H1 (cell line): ENCODE data around the gene COL12A1. TPM values are rescaled to one million over a fixed set of nuclear protein-coding genes. Genes with fewer than 3 reads are reported as not detected.
A peak's percentile ranks its signal among the peaks of the same experiment; 100 is the strongest.

Experiments
- CTCF ChIA-PET: fragments of 300-600 bp; sonication (Branson Sonifier 250); formaldehyde crosslinking; loops from one replicate; lab custom pipeline; 2021; ENCODE audit not compliant: partially characterized antibody; lab: Charles Lee
- POLR2A ChIA-PET: fragments of 300-600 bp; sonication (Branson Sonifier 250); formaldehyde crosslinking; loops from one replicate; lab custom pipeline; 2021; ENCODE audit warnings: inconsistent platforms; ENCODE audit not compliant: partially characterized antibody; lab: Charles Lee
- DNase-seq, 2 experiments: peaks; one replicate each; pipeline versions ENCODE4 v3.0.0 to v3.0.0-alpha.2; 2010 to 2022; ENCODE audit warnings: low spot score in 2 of 2, low read depth in 1 of 2, mixed read lengths in 1 of 2
- FAIRE-seq: peaks from 2 replicates; lab custom pipeline; 2011; peaks lifted over from hg19 to GRCh38; lab: Jason Lieb, UNC
- H2AFZ ChIP-seq: 2 replicates; pipeline ENCODE4 v1.8.1; 2012; ENCODE audit warnings: low read length, inconsistent platforms
- H2AK5ac ChIP-seq: 2 replicates; pipeline ENCODE4 v1.6.1; 2013; ENCODE audit warnings: low read depth, low read length
- H2BK120ac ChIP-seq: replicated peaks from 2 replicates; pipeline ENCODE3; 2013; ENCODE audit warnings: low read depth, low read length, inconsistent platforms
- H2BK12ac ChIP-seq: 2 replicates; pipeline ENCODE4 v1.6.1; 2013; ENCODE audit warnings: low read depth, low read length
- H2BK15ac ChIP-seq: 2 replicates; pipeline ENCODE4 v1.6.1; 2013; ENCODE audit warnings: low read length
- H2BK20ac ChIP-seq: 2 replicates; pipeline ENCODE4 v1.6.1; 2013; ENCODE audit warnings: low read length
- H2BK5ac ChIP-seq: 2 replicates; pipeline ENCODE4 v1.6.1; 2013; ENCODE audit warnings: low read depth, low read length
- H3K14ac ChIP-seq: 2 replicates; pipeline ENCODE4 v1.6.1; 2013; ENCODE audit warnings: inconsistent platforms; ENCODE audit not compliant: insufficient read length
- H3K18ac ChIP-seq: 2 replicates; pipeline ENCODE4 v1.6.1; 2013; ENCODE audit warnings: low read length; ENCODE audit errors: extremely low read depth
- H3K23ac ChIP-seq: 2 replicates; pipeline ENCODE4 v1.6.1; 2013; ENCODE audit warnings: inconsistent platforms; ENCODE audit not compliant: insufficient read length
- H3K23me2 ChIP-seq: 2 replicates; pipeline ENCODE4 v1.6.1; 2013; ENCODE audit warnings: low read depth, low read length
- H3K27ac ChIP-seq: 2 replicates; pipeline ENCODE4 v1.6.1; 2011; ENCODE audit warnings: low read depth, low read length, inconsistent platforms
- H3K27me3 ChIP-seq, 4 experiments: replicated peaks in 1 of 4; 1 replicate in 1 of 4; 2 replicates in 3 of 4; pipeline versions ENCODE4 v1.6.1 to v1.8.1; 2011 to 2013; ENCODE audit warnings: low read length in 3 of 4, mild to moderate bottlenecking in 3 of 4, inconsistent platforms in 2 of 4, mixed read lengths in 2 of 4, moderate library complexity in 1 of 4; ENCODE audit not compliant: control insufficient read depth in 3 of 4, insufficient read depth in 3 of 4; ENCODE audit errors: extremely low read depth in 1 of 4
- H3K36me3 ChIP-seq, 4 experiments: 2 replicates each; pipeline versions ENCODE4 v1.6.1 to v1.8.1; 2011 to 2013; ENCODE audit warnings: mild to moderate bottlenecking in 4 of 4, low read length in 3 of 4, moderate library complexity in 2 of 4, control low read depth in 1 of 4, inconsistent platforms in 1 of 4; ENCODE audit not compliant: insufficient read depth in 4 of 4, control insufficient read depth in 2 of 4
- H3K4ac ChIP-seq: replicated peaks from 2 replicates; pipeline ENCODE3; 2013; ENCODE audit warnings: low read length, low read depth, mixed read lengths, inconsistent platforms; ENCODE audit not compliant: insufficient read length
- H3K4me1 ChIP-seq, 4 experiments: replicated peaks in 1 of 4; 1 replicate in 1 of 4; 2 replicates in 3 of 4; pipeline versions ENCODE4 v1.6.1 to v1.8.1; 2011 to 2013; ENCODE audit warnings: low read length in 3 of 4, inconsistent platforms in 2 of 4, mixed read lengths in 1 of 4; ENCODE audit not compliant: insufficient read depth in 4 of 4, control insufficient read depth in 3 of 4
- H3K4me2 ChIP-seq, 2 experiments: 2 replicates each; pipeline versions ENCODE4 v1.6.1 to v1.8.1; 2011 to 2013; ENCODE audit warnings: low read depth in 2 of 2, low read length in 2 of 2, control low read depth in 1 of 2, inconsistent platforms in 1 of 2, mild to moderate bottlenecking in 1 of 2; ENCODE audit not compliant: insufficient read depth in 1 of 2
- H3K4me3 ChIP-seq, 4 experiments: fragments of 200-600, 300-600 bp in 1 of 4; sonication (generic), shearing (Covaris generic), sonication (Bioruptor Twin) in 1 of 4; 2 replicates each; pipeline versions ENCODE4 v1.5.1 to v1.8.1; 2011 to 2016; ENCODE audit warnings: low read length in 4 of 4, low read depth in 3 of 4, control low read depth in 2 of 4, inconsistent platforms in 2 of 4, mild to moderate bottlenecking in 2 of 4, mixed read lengths in 1 of 4, moderate library complexity in 1 of 4; ENCODE audit not compliant: insufficient read depth in 2 of 4; ENCODE audit errors: extremely low read depth in 1 of 4
- H3K56ac ChIP-seq: replicated peaks from 2 replicates; pipeline ENCODE3; 2013; ENCODE audit warnings: low read depth, mild to moderate bottlenecking, mixed read lengths, low read length, inconsistent platforms; ENCODE audit not compliant: insufficient read length
- H3K79me1 ChIP-seq: 2 replicates; pipeline ENCODE4 v1.6.1; 2013; ENCODE audit warnings: low read depth, low read length, control low read depth
- H3K79me2 ChIP-seq, 2 experiments: 2 replicates each; pipeline versions ENCODE4 v1.6.1 to v1.8.1; 2012 to 2013; ENCODE audit warnings: low read length in 2 of 2, mild to moderate bottlenecking in 2 of 2, inconsistent platforms in 1 of 2; ENCODE audit not compliant: insufficient read depth in 2 of 2, control insufficient read depth in 1 of 2
- H3K9ac ChIP-seq, 4 experiments: replicated peaks in 1 of 4; 1 replicate in 1 of 4; 2 replicates in 3 of 4; pipeline versions ENCODE4 v1.6.1 to v1.8.1; 2011 to 2013; ENCODE audit warnings: low read depth in 3 of 4, low read length in 3 of 4, control low read depth in 2 of 4, mild to moderate bottlenecking in 2 of 4, moderate library complexity in 2 of 4, inconsistent platforms in 1 of 4; ENCODE audit errors: extremely low read depth in 1 of 4
- H3K9me3 ChIP-seq, 2 experiments: 2 replicates each; pipeline versions ENCODE4 v1.6.1 to v1.8.1; 2012 to 2013; ENCODE audit warnings: mild to moderate bottlenecking in 2 of 2, moderate library complexity in 2 of 2, control low read depth in 1 of 2, inconsistent platforms in 1 of 2, low read depth in 1 of 2, low read length in 1 of 2, mixed read lengths in 1 of 2; ENCODE audit not compliant: insufficient read depth in 2 of 2
- H4K20me1 ChIP-seq, 2 experiments: replicated peaks in 1 of 2; 2 replicates each; pipeline versions ENCODE3 to v1.8.1; 2011 to 2013; ENCODE audit warnings: inconsistent platforms in 2 of 2, low read length in 2 of 2, mild to moderate bottlenecking in 1 of 2; ENCODE audit not compliant: insufficient read depth in 2 of 2, control insufficient read depth in 1 of 2
- H4K5ac ChIP-seq: 2 replicates; pipeline ENCODE4 v1.6.1; 2013; ENCODE audit warnings: low read length, low read depth, mixed read lengths, inconsistent platforms; ENCODE audit not compliant: insufficient read length
- H4K8ac ChIP-seq: 2 replicates; pipeline ENCODE4 v1.8.0; 2013; ENCODE audit warnings: mild to moderate bottlenecking, moderate library complexity, low read length, inconsistent platforms; ENCODE audit not compliant: insufficient read depth; ENCODE audit errors: extremely low read depth
- H4K91ac ChIP-seq: replicated peaks from 2 replicates; pipeline ENCODE3; 2013; ENCODE audit warnings: low read length, mixed read lengths, inconsistent platforms; ENCODE audit not compliant: insufficient read length
- ASH2L ChIP-seq: fragments of 200-600, 300-600 bp; sonication (generic); IDR thresholded peaks from one replicate; pipeline ENCODE4 v1.7.1; 2017; ENCODE audit warnings: low read length
- CHD1 ChIP-seq: IDR thresholded peaks from 2 replicates; pipeline ENCODE4 v1.6.1; 2012; ENCODE audit warnings: low read depth, low read length, improper control_type of control experiment
- EZH2 ChIP-seq: fragments of 200-600 bp; sonication (generic); IDR thresholded peaks from 2 replicates; pipeline ENCODE4 v1.7.1; 2012; ENCODE audit warnings: low read depth, mild to moderate bottlenecking, moderate library complexity, low read length, inconsistent platforms; ENCODE audit not compliant: severe bottlenecking
- HDAC2 ChIP-seq, 2 experiments: fragments of 300-600 bp in 1 of 2; sonication (generic) in 1 of 2; IDR thresholded peaks; 2 replicates each; pipeline ENCODE4 v1.6.1; 2011 to 2012; ENCODE audit warnings: low read depth in 2 of 2, low read length in 2 of 2, mild to moderate bottlenecking in 2 of 2, moderate library complexity in 2 of 2, borderline replicate concordance in 1 of 2, inconsistent platforms in 1 of 2
- KDM4A ChIP-seq: IDR thresholded peaks from one replicate; pipeline ENCODE4 v1.7.1; 2012; ENCODE audit warnings: low read depth, mild to moderate bottlenecking, moderate library complexity, low read length, inconsistent platforms; ENCODE audit not compliant: severe bottlenecking
- NANOG ChIP-seq: IDR thresholded peaks from 2 replicates; pipeline ENCODE4 v1.6.1; 2011; ENCODE audit warnings: low read length, low read depth, mild to moderate bottlenecking, inconsistent platforms; ENCODE audit not compliant: insufficient read depth, poor library complexity, severe bottlenecking
- POLR2AphosphoS5 ChIP-seq: IDR thresholded peaks from 2 replicates; pipeline ENCODE4 v1.6.1; 2011; ENCODE audit warnings: low read depth, low read length
- RBBP5 ChIP-seq: IDR thresholded peaks from 2 replicates; pipeline ENCODE4 v1.7.1; 2012; ENCODE audit warnings: low read depth, mild to moderate bottlenecking, inconsistent platforms, low read length, moderate library complexity, borderline replicate concordance
- SIN3A ChIP-seq, 2 experiments: IDR thresholded peaks in 1 of 2; conservative IDR thresholded peaks in 1 of 2; 2 replicates each; pipeline ENCODE4 v1.6.1; 2011 to 2012; ENCODE audit warnings: low read length in 2 of 2, improper control_type of control experiment in 1 of 2, low read depth in 1 of 2, mild to moderate bottlenecking in 1 of 2
- SIX5 ChIP-seq: IDR thresholded peaks from 2 replicates; pipeline ENCODE4 v1.6.1; 2011; ENCODE audit warnings: mild to moderate bottlenecking, low read depth, low read length
- ZNF274 ChIP-seq: IDR thresholded peaks from 2 replicates; pipeline ENCODE4 v1.7.0; 2012; ENCODE audit warnings: low read length, borderline replicate concordance; ENCODE audit errors: extremely low read depth
- WGBS, 2 experiments: shearing (Covaris generic) in 1 of 2; methylation state at CpG; one replicate each; pipeline versions ENCODE4 v1.1.6 to v1.1.7; 2013 to 2015; ENCODE audit warnings: low lambda C conversion rate in 2 of 2, mixed read lengths in 2 of 2, inconsistent platforms in 1 of 2, low coverage in 1 of 2, missing lambda C conversion rate in 1 of 2; ENCODE audit not compliant: insufficient replicate concordance in 2 of 2, insufficient coverage in 1 of 2, insufficient read length in 1 of 2; ENCODE audit errors: extremely low coverage in 1 of 2, missing lambda C conversion rate in 1 of 2; 5-methylcytosine and 5-hydroxymethylcytosine counted together
- polyA plus RNA-seq, 7 experiments: library from polyadenylated mRNA; depleted of rRNA in 3 of 7; stranded (reverse) in 5 of 7; unstranded in 2 of 7; fragments of >200 nt in 5 of 7; fragments of 200-250 nt in 2 of 7; gene quantifications; 1 replicate in 5 of 7; 2 replicates in 1 of 7; 4 replicates in 1 of 7; pipeline versions ENCODE4 v1.2.1 to v1.2.3, GENCODE V29; 2011 to 2013; ENCODE audit warnings: missing spikeins in 2 of 7, mixed read lengths in 2 of 7
- total RNA-seq: library from RNA; stranded (reverse); fragmentation: NEBNext Ultra II Directional; extraction: Animal tissue kit (Norgen Biotek cat#: 25700); gene quantifications from 2 replicates; pipeline ENCODE4 v1.2.1, GENCODE V29; 2021
- TF ChIP-seq, protein P1 (sequence below): IDR thresholded peaks from 2 replicates; pipeline ENCODE4 v1.6.1; 2012; ENCODE audit warnings: inconsistent platforms

COL12A1 gene
- total and polyA plus RNA-seq, 2 of the 8 experiments (the other 6 are each of a cell fraction or from before 2014, with no cell fraction given), result 1.4 to 4.7 TPM

DNA sequence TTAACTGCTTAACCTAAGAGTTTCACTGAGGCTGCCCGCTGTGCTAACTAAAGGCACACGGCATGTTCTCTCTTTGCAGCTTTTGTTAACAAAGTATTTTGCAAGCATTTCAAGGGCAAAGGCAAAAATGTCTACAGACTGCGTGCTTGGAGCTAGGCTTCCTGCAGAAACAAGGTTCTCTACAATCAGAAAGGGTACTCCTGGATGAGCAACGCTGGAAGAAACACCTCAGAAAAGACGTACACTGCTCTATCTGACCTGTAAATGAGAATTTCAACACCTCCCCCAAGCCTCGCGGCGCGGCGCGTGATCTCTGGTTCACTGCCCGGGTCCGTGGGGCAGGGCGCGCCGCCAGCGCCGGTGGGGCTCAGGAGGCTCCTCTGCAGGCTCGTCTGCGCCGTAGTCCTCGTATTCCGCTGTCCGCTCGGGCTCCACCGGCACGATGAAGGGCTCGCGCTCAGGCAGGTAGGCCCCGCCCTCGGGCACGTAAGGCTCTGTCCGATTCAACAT, 120.9 kb downstream of the COL12A1 start:
- Histone ChIP-seq H4K8ac (peak overlapping the region; percentile 62; the same call in 1 of the 2 replicates), H3K4me2 (peak overlapping the region; percentile 60 to 95), H2BK5ac (no peak overlapping the region), H2BK15ac (no peak overlapping the region), H3K4me3 (peak overlapping the region; percentile 21 to 51 (median 37); a peak in 7 of 8 replicates), H2BK12ac (peak overlapping the region; percentile 63; the same call in 1 of the 2 replicates), H3K79me2 (no peaks in the 10 kb centered on the region), H3K36me3 (no peaks in the 10 kb centered on the region), H3K27me3 (peaks cover 0 to 3% (median under 1%) of the 10 kb centered on the region in 4 experiments; a peak in 5 of 7 replicates), H3K23ac (no peak overlapping the region), H3K23me2 (peaks cover 6% of the 10 kb centered on the region), H4K20me1 (no peaks in the 10 kb centered on the region), H3K18ac (no peak overlapping the region), H3K9ac (peak overlapping the region in 1 of 4 experiments; percentile 58; a peak in 2 of 7 replicates), H3K4ac (no peak overlapping the region), H4K91ac (no peak overlapping the region), H4K5ac (no peak overlapping the region), H2AFZ (peak overlapping the region; percentile 85), H3K14ac (no peak overlapping the region), H3K27ac (no peak overlapping the region), H3K4me1 (peaks cover 0 to 12% (median 2%) of the 10 kb centered on the region in 4 experiments; a peak in 4 of 7 replicates), H2BK120ac (no peak overlapping the region), H3K56ac (no peak overlapping the region), H3K9me3 (no peaks in the 10 kb centered on the region), H3K79me1 (no peaks in the 10 kb centered on the region), H2AK5ac (no peak overlapping the region), H2BK20ac (no peak overlapping the region)
- POLR2A ChIA-PET, result no interaction called here
- 34% methylated on average over 33 of the region's 33 CpGs; no CpG with 5 or more reads in 1 of the 2 experiments for WGBS, 2 experiments
- CTCF ChIA-PET, result interaction anchor here (1.6 kb wide), 1 partner anchor 126 kb away, joined by 4 read pairs; no protein-coding TSS in a partner anchor
- DNase-seq, result peak in 1 of 2 experiments; percentile 52
- FAIRE-seq, result peak; percentile 7
- TF ChIP-seq RBBP5 (no peak), POLR2AphosphoS5 (no peak), ZNF274 (no peak), ASH2L (no peak), SIX5 (no peak), SIN3A (conservative IDR thresholded peaks at IDR 0.05 in 1 of 2, IDR thresholded peaks at IDR 0.05 in 1 of 2; ENCODE audit: low read depth in 1 of 2, low read length in 2 of 2) (no peak), HDAC2 (IDR thresholded peaks at IDR 0.05; ENCODE audit: borderline replicate concordance in 1 of 2, low read depth in 2 of 2, low read length in 2 of 2) (0 out of 4 replicates have a peak, but pooled peaks of 1 of the 2 experiments have one; percentile 57), EZH2 (no peak), KDM4A (peak; percentile 47), NANOG (no peak), CHD1 (no peak)
- TF ChIP-seq, protein P1, sequence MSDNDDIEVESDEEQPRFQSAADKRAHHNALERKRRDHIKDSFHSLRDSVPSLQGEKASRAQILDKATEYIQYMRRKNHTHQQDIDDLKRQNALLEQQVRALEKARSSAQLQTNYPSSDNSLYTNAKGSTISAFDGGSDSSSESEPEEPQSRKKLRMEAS, result no peak
